Right lobe of liver (tissue), 6 donors: ENCODE data around the gene RHEBL1. TPM values are rescaled to one million over a fixed set of nuclear protein-coding genes. Genes with fewer than 3 reads are reported as not detected.

ENCODE experiments used
- ATAC-seq, 4 donors: fragments of 200-7000 bp; cut with Tn5 transposase; one replicate each; pipeline ENCODE4 v1.9.1; 2020; ENCODE audit warnings: mild to moderate bottlenecking in 4 of 4, moderate library complexity in 4 of 4
- DNase-seq, 3 donors: peaks; one replicate each; pipeline ENCODE4 v3.0.0-alpha.2; 2020
- H3K27ac ChIP-seq, 3 donors: fragments of 200-600 bp; one replicate each; pipeline ENCODE4 v1.8.0; 2022
- H3K27me3 ChIP-seq, 2 donors: fragments of 200-600 bp; one replicate each; pipeline ENCODE4 v1.8.0; 2022
- H3K36me3 ChIP-seq, 4 donors: fragments of 200-600 bp; sonication (generic) in 1 of 4; one replicate each; pipeline versions ENCODE4 v1.5.1 to v1.8.0; 2017 to 2022; ENCODE audit warnings: control low read depth in 1 of 4
- H3K4me1 ChIP-seq, 4 donors: fragments of 200-600 bp; sonication (generic) in 1 of 4; one replicate each; pipeline versions ENCODE4 v1.5.1 to v1.8.0; 2017 to 2022; ENCODE audit warnings: control low read depth in 1 of 4
- H3K4me3 ChIP-seq, 3 donors: fragments of 200-600 bp; one replicate each; pipeline ENCODE4 v1.8.0; 2022
- H3K9me3 ChIP-seq, 4 donors: fragments of 200-600 bp; sonication (generic) in 1 of 4; one replicate each; pipeline versions ENCODE4 v1.5.1 to v1.8.0; 2017 to 2022; ENCODE audit warnings: control low read depth in 1 of 4
- CTCF ChIP-seq, 4 donors: fragments of 200-600 bp in 3 of 4; fragments of 450-650 bp in 1 of 4; IDR thresholded peaks; one replicate each; pipeline versions ENCODE4 v1.5.1 to v1.8.0; 2016 to 2022; ENCODE audit warnings: antibody characterized with exemption in 4 of 4, mild to moderate bottlenecking in 2 of 4
- POLR2A ChIP-seq: fragments of 450-650 bp; IDR thresholded peaks from one replicate; pipeline ENCODE4 v1.6.1; 2017; ENCODE audit warnings: antibody characterized with exemption, mild to moderate bottlenecking
- WGBS: methylation state at CpG from one replicate; pipeline ENCODE4 v1.1.6; 2018; ENCODE audit warnings: low coverage, low lambda C conversion rate; ENCODE audit not compliant: insufficient coverage; ENCODE audit errors: missing lambda C conversion rate; 5-methylcytosine and 5-hydroxymethylcytosine counted together
- intact Hi-C, 2 donors: fragments of 100-400 bp; cut with DNase I; formaldehyde crosslinking; loops; one replicate each; pipeline versions ENCODE4 v1.11.2 to v1.14.1; 2022
- total RNA-seq, 6 experiments: library from RNA; depleted of rRNA in 2 of 6; stranded (reverse); fragments of >200 nt in 2 of 6; fragmentation: NEBNext Ultra II Directional in 3 of 6; extraction: Animal tissue kit (Norgen Biotek cat#: 25700) in 3 of 6; gene quantifications; one replicate each; pipeline versions ENCODE4 v1.1.0 to v1.2.4, GENCODE V29; 2016 to 2023
- donor health status: DM: no; HTN: yes; CAD: no.
- donor health status: DM: no; HTN: no; CAD: no.
- donor health status: DM: no; HTN: no; CAD: no.
- donor health status: DM: no; HTN: yes; CAD: no.
- donor health status: DM: no; HTN: yes; CAD: no.

RHEBL1 gene
- total RNA-seq, 6 experiments from 2014 or later = 0.17 to 0.60 (median 0.43) TPM; not detected in 1

GRCh38 chr12:49034286-49034622, 35.5 kb downstream of the RHEBL1 start:
- Histone ChIP-seq H3K27ac (no peak overlapping the region), H3K4me3 (no peak overlapping the region), H3K36me3 (peaks cover 3 to 68% (median 34%) of the 10 kb centered on the region in 4 donors), H3K9me3 (no peaks in the 10 kb centered on the region), H3K4me1 (no peaks in the 10 kb centered on the region), H3K27me3 (no peaks in the 10 kb centered on the region)
- TF ChIP-seq POLR2A (no peak), CTCF (IDR thresholded peaks at IDR 0.05) (no peak)
- intact Hi-C loops = no loop called here
- no peak for DNase-seq
- ATAC-seq = no peak
- WGBS = 83% methylated on average over 1 of the region's 4 CpGs

GRCh38 chr12:49033611-49034285, 36.0 kb downstream of the RHEBL1 start:
- Histone ChIP-seq H3K4me1 (no peaks in the 10 kb centered on the region), H3K36me3 (peaks cover 3 to 67% (median 32%) of the 10 kb centered on the region in 4 donors), H3K27me3 (no peaks in the 10 kb centered on the region), H3K4me3 (no peak overlapping the region), H3K9me3 (no peaks in the 10 kb centered on the region), H3K27ac (no peak overlapping the region)
- ATAC-seq (no peak), DNase-seq (peak in 1 of 3 donors; percentile 19)
- intact Hi-C loops = no loop called here
- TF ChIP-seq POLR2A = no peak
- no peak for TF ChIP-seq CTCF (IDR thresholded peaks at IDR 0.05)
- 79% methylated on average over 3 of the region's 12 CpGs for WGBS

- no CpG with 5 or more reads among the region's 3 CpGs for WGBS
- intact Hi-C loops = no loop called here
- Histone ChIP-seq H3K9me3 (no peaks in the 10 kb centered on the region), H3K27ac (no peak overlapping the region), H3K27me3 (no peaks in the 10 kb centered on the region), H3K4me3 (no peak overlapping the region), H3K36me3 (peaks cover 3 to 67% (median 33%) of the 10 kb centered on the region in 4 donors), H3K4me1 (no peaks in the 10 kb centered on the region)
- no peak for TF ChIP-seq POLR2A
- TF ChIP-seq CTCF (IDR thresholded peaks at IDR 0.05) = no peak
- ATAC-seq (peak in 2 of 4 donors; percentile 5), DNase-seq (no peak)
Observed at GRCh38 chr12:49032679-49033447, 36.9 kb downstream of the RHEBL1 start.

GRCh38 chr12:49032276-49032675, 37.5 kb downstream of the RHEBL1 start:
- TF ChIP-seq POLR2A (no peak), CTCF (IDR thresholded peaks at IDR 0.05) (no peak)
- Histone ChIP-seq H3K36me3 (peaks cover 3 to 67% (median 33%) of the 10 kb centered on the region in 4 donors), H3K9me3 (no peaks in the 10 kb centered on the region), H3K27me3 (no peaks in the 10 kb centered on the region), H3K27ac (no peak overlapping the region), H3K4me1 (no peaks in the 10 kb centered on the region), H3K4me3 (no peak overlapping the region)
- ATAC-seq (no peak), DNase-seq (no peak)
- intact Hi-C loops = no loop called here
- WGBS = no CpG with 5 or more reads among the region's 4 CpGs
